IPS-15b (cell line): ENCODE data around the gene KSR1.
A peak's percentile ranks its signal among the peaks of the same experiment; 100 is the strongest.

Experiments
- H3K27me3 ChIP-seq: one replicate; pipeline ENCODE4 v1.6.1; 2013; ENCODE audit warnings: low read length; ENCODE audit not compliant: control insufficient read depth, insufficient read depth
- H3K36me3 ChIP-seq: one replicate; pipeline ENCODE4 v1.6.1; 2013; ENCODE audit warnings: low read length; ENCODE audit not compliant: control insufficient read depth, insufficient read depth
- H3K4me1 ChIP-seq: one replicate; pipeline ENCODE4 v1.6.1; 2013; ENCODE audit warnings: mild to moderate bottlenecking, low read length; ENCODE audit not compliant: control insufficient read depth, insufficient read depth
- H3K4me3 ChIP-seq: one replicate; pipeline ENCODE4 v1.5.1; 2013; ENCODE audit warnings: low read depth, low read length
- H3K9ac ChIP-seq: one replicate; pipeline ENCODE4 v1.6.1; 2013; ENCODE audit warnings: low read depth, mild to moderate bottlenecking, low read length
- H3K9me3 ChIP-seq: one replicate; pipeline ENCODE4 v1.6.1; 2013; ENCODE audit warnings: mild to moderate bottlenecking, low read length; ENCODE audit not compliant: control insufficient read depth, insufficient read depth

KSR1 gene

DNA sequence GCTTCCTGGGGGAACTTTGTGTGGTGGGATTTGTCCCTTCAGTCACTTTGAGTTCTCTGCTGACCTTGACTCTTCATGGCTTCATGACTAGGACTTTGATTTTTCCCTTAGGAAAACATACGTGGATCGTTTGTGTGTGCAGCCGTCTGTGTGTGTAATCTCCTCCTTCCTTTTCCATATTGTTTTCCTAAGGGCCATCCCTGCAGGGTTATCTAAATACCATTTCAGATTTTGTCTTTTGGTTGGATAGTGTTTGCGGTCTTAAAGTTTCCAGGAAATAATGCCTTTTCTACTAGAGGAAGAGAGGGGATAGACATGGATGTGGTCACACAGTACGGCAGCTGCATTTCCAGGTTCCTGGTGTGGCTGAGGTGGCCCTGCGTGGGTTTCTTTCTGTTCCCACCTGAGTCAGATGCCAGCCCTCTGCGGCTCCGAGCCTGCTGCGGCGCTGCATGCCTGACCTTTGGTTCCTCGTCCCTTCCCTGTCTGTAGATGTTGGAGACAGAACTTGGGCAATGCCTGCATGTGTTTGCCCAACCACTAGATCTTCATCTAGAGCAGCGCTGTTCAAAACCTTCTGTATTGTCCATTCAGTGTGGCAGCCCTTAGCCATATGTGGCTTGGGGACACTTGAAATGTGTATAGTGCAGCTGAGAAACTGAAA is 102.7 kb downstream of the KSR1 start:
- H3K36me3 ChIP-seq, result peaks cover 4% of the 10 kb centered on the region
- H3K9me3 ChIP-seq, result no peaks in the 10 kb centered on the region
- no peaks in the 10 kb centered on the region for H3K4me1 ChIP-seq
- no peak overlapping the region for H3K4me3 ChIP-seq
- no peak overlapping the region for H3K9ac ChIP-seq
- no peaks in the 10 kb centered on the region for H3K27me3 ChIP-seq

DNA sequence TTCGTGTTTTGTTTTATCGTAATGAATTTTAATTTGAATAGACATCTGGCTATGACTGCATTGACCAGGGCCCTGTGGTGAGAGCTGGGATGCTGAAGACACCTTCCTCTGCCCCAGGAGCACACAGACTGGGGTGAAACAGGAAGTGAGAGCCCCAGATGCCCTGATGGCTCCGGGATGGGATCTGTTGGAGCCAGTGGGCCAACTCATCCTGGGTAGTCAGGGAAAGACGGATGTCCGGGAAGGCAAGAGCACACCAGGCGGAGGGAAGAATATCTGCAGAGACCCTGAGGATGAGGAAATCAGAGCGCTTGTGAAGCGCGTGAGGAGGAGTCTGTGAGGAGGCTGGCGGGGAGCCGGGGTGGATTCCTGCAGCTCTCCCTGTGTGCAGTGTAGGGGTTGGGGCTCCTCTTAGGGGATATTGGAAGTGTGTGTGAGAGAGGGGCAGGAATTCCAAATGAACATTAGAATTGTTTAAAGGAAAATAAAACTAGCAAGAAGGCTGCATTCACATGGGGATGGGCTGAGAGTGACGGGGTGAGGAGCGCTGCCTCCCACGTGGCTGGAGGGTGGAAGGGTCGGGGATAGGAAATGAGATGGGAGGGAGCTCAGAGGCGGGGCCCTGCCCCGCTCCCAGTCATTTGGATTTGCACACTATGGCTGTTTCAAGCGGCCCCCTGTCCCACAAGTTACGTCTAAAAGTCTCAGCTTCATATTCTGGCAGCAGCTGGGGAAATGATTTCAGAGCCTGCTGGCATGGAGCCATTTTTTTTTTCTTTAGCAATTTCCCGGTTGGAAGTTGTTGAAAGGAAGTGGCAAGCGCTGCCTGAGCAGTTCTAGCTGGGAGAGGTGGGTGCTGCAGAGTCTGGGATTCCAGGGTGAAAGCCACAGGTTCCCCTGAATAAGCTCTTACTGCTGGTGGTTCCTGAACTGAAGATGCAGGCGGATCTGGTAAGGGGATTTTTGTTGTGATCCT is 103.5 kb downstream of the KSR1 start:
- Histone ChIP-seq H3K9ac (no peak overlapping the region), H3K9me3 (no peaks in the 10 kb centered on the region), H3K27me3 (no peaks in the 10 kb centered on the region), H3K4me3 (no peak overlapping the region), H3K4me1 (no peaks in the 10 kb centered on the region), H3K36me3 (no peaks in the 10 kb centered on the region)

DNA sequence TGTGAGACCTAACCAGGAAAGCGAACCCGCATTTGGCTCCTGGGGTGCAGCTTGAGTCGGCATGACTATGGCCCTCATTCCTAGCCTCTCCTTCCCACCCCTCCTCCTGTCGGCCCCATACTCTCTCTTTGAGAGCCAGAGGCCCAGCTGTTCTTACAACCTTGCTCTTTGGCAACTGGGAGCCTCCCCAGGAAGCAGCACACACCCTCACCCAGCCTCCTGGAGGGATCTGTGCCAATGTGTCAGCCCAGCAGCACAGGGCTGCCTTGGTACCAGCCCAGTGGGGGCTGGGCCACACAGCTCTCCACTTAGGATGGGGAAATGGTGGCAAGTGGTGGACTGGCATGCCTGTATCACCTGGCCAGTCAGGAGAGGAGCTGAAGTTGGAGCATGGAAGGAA is 104.4 kb downstream of the KSR1 start:
- Histone ChIP-seq H3K9me3 (no peaks in the 10 kb centered on the region), H3K36me3 (no peaks in the 10 kb centered on the region), H3K9ac (no peak overlapping the region), H3K27me3 (no peaks in the 10 kb centered on the region), H3K4me3 (no peak overlapping the region), H3K4me1 (no peaks in the 10 kb centered on the region)

DNA sequence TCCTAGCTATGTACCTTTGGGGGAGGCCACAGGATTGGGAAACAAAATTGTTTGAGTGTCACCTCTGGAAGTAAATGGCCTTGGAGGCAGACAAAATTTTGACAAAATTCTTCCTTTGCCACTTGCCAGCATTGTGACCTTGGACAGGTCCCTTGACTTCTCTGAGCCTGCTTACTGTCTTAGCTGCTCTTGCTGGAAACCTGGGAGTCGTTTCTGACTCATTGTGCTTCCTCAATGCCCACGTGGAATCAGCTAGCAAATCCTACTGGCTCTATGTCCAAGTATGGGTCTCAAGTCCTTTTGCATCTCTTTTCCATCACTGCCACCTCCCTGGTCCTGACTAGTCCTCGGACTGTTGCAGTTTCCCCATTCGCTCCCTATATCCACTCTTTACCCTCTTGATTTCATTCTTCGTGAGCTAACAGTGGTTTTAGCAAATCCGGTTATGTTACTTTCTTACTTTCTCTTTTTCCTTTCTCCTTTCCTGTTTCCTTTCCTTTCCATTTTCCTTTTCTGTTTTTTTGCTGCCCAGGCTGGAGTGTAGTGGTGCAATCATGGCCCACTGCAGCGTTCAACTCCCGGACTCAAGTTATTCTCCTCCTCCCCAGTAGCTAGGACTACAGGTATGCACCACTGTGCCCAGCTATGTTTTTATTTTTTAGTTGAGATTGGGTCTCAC is 106.7 kb downstream of the KSR1 start:
- Histone ChIP-seq H3K4me1 (no peaks in the 10 kb centered on the region), H3K9ac (no peak overlapping the region), H3K36me3 (peaks cover 3% of the 10 kb centered on the region), H3K27me3 (no peaks in the 10 kb centered on the region), H3K9me3 (no peaks in the 10 kb centered on the region), H3K4me3 (no peak overlapping the region)

DNA sequence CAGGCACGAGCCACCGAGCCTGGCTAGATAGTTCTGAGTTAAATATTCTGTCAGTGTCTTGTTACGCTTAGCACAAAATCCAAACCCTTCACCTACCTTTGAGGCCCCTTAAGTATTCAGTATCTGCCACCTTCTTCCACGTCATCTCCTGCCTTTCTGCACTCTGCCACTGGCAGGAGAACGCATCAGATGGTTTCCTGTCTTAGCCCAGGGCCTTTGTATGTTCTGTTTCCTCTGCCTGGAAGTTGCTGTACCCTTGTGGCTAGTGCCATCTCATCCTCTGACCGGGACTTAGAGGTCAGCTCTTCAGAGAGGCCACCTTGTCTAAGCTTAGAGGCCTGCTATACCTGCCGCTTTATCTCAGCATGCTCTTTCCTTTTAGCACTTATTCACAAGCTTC is 107.3 kb downstream of the KSR1 start:
- H3K4me3 ChIP-seq, result no peak overlapping the region
- no peaks in the 10 kb centered on the region for H3K9me3 ChIP-seq
- H3K27me3 ChIP-seq, result no peaks in the 10 kb centered on the region
- H3K9ac ChIP-seq, result no peak overlapping the region
- no peaks in the 10 kb centered on the region for H3K4me1 ChIP-seq
- H3K36me3 ChIP-seq, result peaks cover 3% of the 10 kb centered on the region

DNA sequence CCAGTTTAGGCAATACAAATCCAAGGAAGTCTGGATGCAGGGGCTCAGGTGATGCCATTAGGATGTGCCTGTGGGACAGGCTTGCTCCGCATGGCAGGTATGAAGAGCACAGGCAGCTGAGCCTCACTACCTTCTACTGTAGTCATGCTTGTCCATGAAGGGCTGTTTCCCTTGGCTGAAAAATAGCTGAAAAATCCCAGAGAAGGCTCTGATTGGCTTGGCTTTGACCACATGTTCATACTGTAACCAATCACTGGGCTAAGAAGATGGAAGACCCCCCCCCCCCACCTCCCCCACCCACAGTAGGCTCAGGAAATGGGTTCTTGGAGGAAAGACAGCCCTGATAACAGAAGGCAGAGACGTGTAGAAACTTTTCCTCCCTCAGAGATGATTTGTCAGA is 108.2 kb downstream of the KSR1 start:
- H3K4me1 ChIP-seq, result peaks cover 4% of the 10 kb centered on the region
- H3K4me3 ChIP-seq, result no peak overlapping the region
- no peaks in the 10 kb centered on the region for H3K9me3 ChIP-seq
- H3K9ac ChIP-seq, result no peak overlapping the region
- peaks cover 3% of the 10 kb centered on the region for H3K36me3 ChIP-seq
- H3K27me3 ChIP-seq, result no peaks in the 10 kb centered on the region

DNA sequence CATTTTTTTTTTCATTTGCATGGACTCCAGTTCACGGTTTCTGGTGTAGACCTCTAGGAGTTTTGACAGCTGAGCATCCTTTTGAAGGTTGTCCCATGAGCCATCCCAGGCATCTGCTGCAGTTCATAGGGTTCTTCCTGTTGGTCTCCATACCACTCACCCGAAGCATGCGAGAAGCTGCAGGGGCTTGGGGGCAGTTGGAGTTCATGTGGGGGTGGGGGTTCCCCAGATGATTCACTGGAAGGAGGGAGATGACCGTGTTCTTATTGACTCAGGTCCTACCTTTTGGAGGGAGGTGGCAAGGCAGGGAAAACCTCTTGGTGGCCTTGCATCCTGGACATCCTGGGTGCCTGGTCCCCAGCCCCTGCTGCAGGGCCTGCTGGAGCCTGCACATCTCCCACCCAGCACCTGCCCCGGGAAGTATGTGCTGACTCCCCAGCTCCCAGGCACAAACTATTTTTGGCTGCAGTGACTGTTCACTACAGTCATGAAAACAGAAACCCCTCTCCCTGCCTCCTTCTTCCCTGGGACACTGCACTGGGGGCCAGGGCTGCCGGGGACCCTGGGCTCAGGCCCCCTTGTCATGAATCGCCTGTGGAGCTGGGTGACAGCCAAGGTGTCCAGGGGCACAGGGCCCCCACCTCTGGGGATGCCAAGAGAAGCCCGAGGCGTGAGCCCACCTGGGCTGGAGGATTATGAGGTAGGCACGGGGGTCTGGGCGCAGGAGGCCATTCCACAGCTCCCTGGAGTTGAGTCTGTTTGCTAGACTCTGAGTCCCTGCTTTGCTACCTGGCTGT is 109.8 kb downstream of the KSR1 start:
- no peak overlapping the region for H3K4me3 ChIP-seq
- H3K36me3 ChIP-seq, result peaks cover 3% of the 10 kb centered on the region
- H3K4me1 ChIP-seq, result peaks cover 4% of the 10 kb centered on the region
- no peaks in the 10 kb centered on the region for H3K27me3 ChIP-seq
- H3K9ac ChIP-seq, result peak overlapping the region; percentile 26
- H3K9me3 ChIP-seq, result no peaks in the 10 kb centered on the region

DNA sequence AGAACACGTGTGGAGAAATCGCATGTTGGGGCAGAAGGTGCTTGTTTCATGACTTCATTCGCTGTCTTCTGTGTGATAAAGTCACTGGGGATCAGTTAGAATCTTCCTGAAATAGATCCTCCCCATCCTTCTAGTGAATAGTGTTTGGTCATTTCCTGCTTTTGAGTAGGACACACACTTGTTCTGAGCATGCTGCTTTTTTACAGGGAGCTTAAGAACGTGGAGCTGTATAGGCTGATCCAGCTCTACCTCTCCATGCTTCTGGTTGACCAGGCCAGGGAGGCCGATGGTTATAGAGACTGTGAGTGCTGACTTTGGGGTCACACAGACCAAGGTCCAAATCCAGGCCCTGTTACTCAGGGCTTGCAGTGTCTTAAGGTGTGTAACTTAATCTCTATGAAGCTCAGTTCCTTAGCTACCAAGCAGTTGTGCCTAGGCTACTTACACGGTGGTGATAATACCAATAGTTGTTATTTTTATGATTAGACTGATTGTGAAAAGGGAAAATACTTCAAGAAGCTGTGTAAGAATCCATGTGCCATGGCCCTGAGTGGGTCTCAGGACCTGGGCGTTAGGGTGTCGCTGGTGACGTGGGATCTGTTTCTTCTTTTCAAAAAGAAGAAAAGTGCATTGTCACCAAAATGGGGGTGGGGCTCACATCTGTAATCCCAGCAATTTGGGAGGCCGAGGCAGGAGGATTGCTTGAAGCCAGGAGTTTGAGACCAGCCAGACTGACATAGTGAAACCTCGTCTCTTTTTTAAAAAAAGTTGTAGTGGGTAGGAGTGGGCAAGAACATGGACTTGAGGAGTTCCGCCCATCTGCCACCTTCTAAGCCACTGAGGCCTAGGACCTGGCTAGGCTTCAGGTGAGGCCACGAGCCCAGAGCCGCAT is 110.7 kb downstream of the KSR1 start:
- H3K4me1 ChIP-seq, result peaks cover 4% of the 10 kb centered on the region
- peaks cover 3% of the 10 kb centered on the region for H3K36me3 ChIP-seq
- H3K9ac ChIP-seq, result no peak overlapping the region
- no peak overlapping the region for H3K4me3 ChIP-seq
- H3K9me3 ChIP-seq, result no peaks in the 10 kb centered on the region
- no peaks in the 10 kb centered on the region for H3K27me3 ChIP-seq

DNA sequence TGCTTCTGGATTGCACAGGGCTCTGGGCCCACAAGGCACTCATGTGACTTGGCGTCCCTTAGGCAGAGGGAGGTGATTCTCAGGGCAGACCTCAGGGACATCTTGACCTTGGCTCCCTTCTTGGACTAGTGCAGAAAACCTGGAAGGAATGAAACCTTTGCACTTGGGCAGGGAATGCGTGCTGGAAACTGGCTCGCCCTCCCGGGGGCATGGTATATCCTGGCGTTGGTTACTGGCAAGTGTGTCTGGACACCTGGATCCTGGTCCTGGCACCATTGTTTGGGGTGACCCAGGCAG is 111.3 kb downstream of the KSR1 start:
- no peak overlapping the region for H3K9ac ChIP-seq
- H3K4me1 ChIP-seq, result peaks cover 4% of the 10 kb centered on the region
- peaks cover 3% of the 10 kb centered on the region for H3K36me3 ChIP-seq
- H3K4me3 ChIP-seq, result no peak overlapping the region
- no peaks in the 10 kb centered on the region for H3K9me3 ChIP-seq
- H3K27me3 ChIP-seq, result no peaks in the 10 kb centered on the region

DNA sequence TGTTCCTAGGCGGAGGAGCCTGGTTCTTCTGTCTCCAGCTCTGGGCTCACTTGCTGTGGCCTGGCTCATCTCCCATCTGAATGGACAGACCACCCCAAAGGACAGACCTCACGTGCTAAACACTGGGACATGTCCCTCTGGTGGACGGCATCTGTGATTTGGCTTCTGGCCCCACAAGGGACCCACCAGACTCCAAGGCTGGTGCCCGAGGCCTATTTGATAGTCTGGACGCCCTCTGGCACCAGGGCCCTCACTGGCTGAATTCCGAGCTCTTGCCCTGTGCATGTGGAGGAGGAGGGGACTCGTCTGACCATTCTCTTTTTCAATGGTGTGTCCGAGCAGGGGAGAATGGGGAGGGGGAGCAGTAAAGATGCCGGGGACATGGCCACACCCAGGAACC is 112.0 kb downstream of the KSR1 start:
- no peaks in the 10 kb centered on the region for H3K9me3 ChIP-seq
- H3K36me3 ChIP-seq, result peaks cover 3% of the 10 kb centered on the region
- H3K4me3 ChIP-seq, result no peak overlapping the region
- no peaks in the 10 kb centered on the region for H3K27me3 ChIP-seq
- H3K9ac ChIP-seq, result no peak overlapping the region
- peaks cover 7% of the 10 kb centered on the region for H3K4me1 ChIP-seq
